Measurements from ENCODE around the gene OTUB2. TPM values are rescaled to one million over a fixed set of nuclear protein-coding genes. Genes with fewer than 3 reads are reported as not detected.

OTUB2 gene
- 3.5 and 4.4 TPM in 2 replicates for total RNA-seq (2014; rRNA removed; shearing (Covaris generic))
- 3.4 and 4.3 TPM in 2 replicates for polyA plus RNA-seq (2015; cell fraction: cytosol; rRNA removed)
- 2.5 and 2.6 TPM in 2 replicates for polyA plus RNA-seq (2015; cell fraction: nucleus; rRNA removed)

DNA sequence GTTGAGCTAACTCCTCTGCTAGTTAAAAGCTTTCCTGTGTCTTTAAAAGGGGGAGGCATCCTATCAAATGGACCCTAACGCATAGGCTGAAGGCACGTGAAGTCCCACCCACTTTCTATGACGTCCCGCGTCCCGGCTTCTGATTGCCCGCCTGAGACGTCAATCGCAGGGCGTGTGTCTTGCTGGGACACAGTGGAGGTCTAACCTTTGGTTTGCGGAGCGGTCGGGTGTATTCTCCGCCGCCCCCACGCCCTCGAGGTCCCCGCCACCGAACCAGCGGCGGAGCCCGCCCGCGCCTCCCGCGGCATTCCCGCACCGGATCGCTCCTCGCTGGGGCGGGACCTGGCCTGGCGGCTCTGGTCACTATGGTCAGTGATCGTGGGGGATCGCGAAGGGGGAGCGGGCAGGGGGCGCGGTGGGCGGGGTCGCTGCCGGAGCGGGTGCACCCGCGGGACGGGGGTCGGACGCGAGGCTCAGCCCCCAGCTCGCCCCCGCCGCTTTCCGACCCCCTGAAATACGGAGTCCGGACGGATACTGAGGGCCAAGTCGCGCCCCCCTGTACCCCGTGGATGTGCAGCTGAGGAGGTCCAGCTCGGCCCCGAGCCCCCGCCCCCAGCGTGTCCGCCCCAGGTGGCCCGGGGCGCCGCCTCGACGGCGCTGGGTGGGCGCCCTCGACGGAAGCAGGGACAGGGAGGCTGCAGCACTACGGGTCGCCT lies at the start of gene OTUB2:
Gene OTUB2, plus strand, starts transcription at position 168 of the 716 bp plus-strand sequence. Its CDS starts 198 bp downstream, at position 366.
- in situ Hi-C loops (cut with HindIII; ENCODE audit: low pct_unique_long_range_greater_than_20kb, low sequenced_read_pairs) = loop anchor here (25.0 kb wide), 1 partner anchor 161 kb away; no protein-coding TSS in a partner anchor
- peak; percentile 99 for DNase-seq (ENCODE audit: low read depth, low spot score)

DNA sequence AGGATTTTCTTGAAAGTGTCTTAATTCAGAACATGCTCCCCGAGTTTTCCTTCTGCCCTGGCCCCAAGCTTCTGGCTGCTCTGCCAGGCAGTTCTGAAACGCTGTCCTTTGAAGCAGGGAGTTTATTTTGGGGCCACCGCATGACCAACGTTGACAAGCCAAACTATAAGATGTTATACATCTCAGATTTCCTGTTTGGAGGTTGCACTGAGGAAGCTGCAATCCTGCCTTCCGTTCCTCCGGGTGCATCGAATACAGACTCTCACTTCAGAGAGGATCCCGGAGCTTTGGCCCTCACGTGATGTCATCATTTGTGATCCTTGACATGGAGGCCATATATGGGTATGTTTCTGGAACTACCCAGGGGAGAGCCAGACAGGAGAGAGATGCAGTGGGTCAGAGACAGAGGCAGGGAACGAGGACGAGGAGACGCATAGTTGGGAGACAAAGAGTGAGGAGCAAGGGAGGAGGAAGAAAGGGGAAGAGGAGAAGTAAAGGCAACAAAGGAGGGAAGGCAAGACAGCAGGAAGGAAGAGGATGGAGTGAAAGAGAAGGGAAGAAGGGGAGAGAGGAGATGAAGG lies 49.6 kb upstream of the OTUB2 start, which contains the start of gene ASB2:
Gene ASB2, minus strand, starts transcription at position 94 of the 581 bp plus-strand sequence. CDS start 12,031 bp downstream, outside the sequence.
- in situ Hi-C loops (cut with HindIII; ENCODE audit: low pct_unique_long_range_greater_than_20kb, low sequenced_read_pairs) = no loop called here
- DNase-seq (ENCODE audit: low read depth, low spot score) = peak; percentile 52

- in situ Hi-C loops (cut with HindIII; ENCODE audit: low pct_unique_long_range_greater_than_20kb, low sequenced_read_pairs) = no loop called here
- no peak for DNase-seq (ENCODE audit: low read depth, low spot score)
Measured at GRCh38 chr14:93977171-93977570, 49.0 kb upstream of the OTUB2 start.

- no peak for DNase-seq (ENCODE audit: low read depth, low spot score)
- in situ Hi-C loops (cut with HindIII; ENCODE audit: low pct_unique_long_range_greater_than_20kb, low sequenced_read_pairs) = no loop called here
Measured at GRCh38 chr14:93977790-93978581, 48.2 kb upstream of the OTUB2 start.

DNA sequence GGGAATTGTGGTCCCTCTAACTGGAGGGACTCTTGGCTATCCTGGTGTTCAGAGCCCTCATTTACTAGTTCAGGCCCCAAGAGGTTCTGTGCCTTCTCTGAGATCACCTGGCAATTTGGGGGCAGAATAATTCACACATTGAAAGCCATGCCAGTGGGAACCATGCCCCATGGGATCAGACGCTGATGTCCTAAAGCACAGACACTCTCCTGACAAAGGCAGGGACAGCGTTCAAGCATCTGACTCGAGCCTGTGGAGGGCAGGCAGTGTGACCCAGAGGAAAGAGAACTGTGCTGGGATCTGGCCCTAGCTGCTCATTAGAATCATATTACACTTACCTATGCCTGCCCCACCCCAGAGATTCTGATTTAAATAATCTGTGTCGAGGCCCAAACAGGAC lies 47.4 kb upstream of the OTUB2 start:
- in situ Hi-C loops (cut with HindIII; ENCODE audit: low pct_unique_long_range_greater_than_20kb, low sequenced_read_pairs) = no loop called here
- DNase-seq (ENCODE audit: low read depth, low spot score) = no peak

- in situ Hi-C loops (cut with HindIII; ENCODE audit: low pct_unique_long_range_greater_than_20kb, low sequenced_read_pairs) = no loop called here
Measured at GRCh38 chr14:93980456-93981201, 45.5 kb upstream of the OTUB2 start.

GRCh38 chr14:93981316-93982229 lies 44.6 kb upstream of the OTUB2 start:
- in situ Hi-C loops (cut with HindIII; ENCODE audit: low pct_unique_long_range_greater_than_20kb, low sequenced_read_pairs) = no loop called here
- no peak for DNase-seq (ENCODE audit: low read depth, low spot score)

More at GRCh38 chr14:93980456-93981201, 45.5 kb upstream of the OTUB2 start:
- DNase-seq (ENCODE audit: low read depth, low spot score) = no peak

- DNase-seq (ENCODE audit: low read depth, low spot score) = no peak
- in situ Hi-C loops (cut with HindIII; ENCODE audit: low pct_unique_long_range_greater_than_20kb, low sequenced_read_pairs) = no loop called here
Measured at GRCh38 chr14:93982230-93983007, 43.7 kb upstream of the OTUB2 start.

- in situ Hi-C loops (cut with HindIII; ENCODE audit: low pct_unique_long_range_greater_than_20kb, low sequenced_read_pairs) = no loop called here
- DNase-seq (ENCODE audit: low read depth, low spot score) = no peak
Measured at GRCh38 chr14:93984070-93984469, 42.1 kb upstream of the OTUB2 start.

- peak; percentile 89 for DNase-seq (ENCODE audit: low read depth, low spot score)
- in situ Hi-C loops (cut with HindIII; ENCODE audit: low pct_unique_long_range_greater_than_20kb, low sequenced_read_pairs) = no loop called here
Measured at GRCh38 chr14:93984987-93985410, 41.1 kb upstream of the OTUB2 start.

DNA sequence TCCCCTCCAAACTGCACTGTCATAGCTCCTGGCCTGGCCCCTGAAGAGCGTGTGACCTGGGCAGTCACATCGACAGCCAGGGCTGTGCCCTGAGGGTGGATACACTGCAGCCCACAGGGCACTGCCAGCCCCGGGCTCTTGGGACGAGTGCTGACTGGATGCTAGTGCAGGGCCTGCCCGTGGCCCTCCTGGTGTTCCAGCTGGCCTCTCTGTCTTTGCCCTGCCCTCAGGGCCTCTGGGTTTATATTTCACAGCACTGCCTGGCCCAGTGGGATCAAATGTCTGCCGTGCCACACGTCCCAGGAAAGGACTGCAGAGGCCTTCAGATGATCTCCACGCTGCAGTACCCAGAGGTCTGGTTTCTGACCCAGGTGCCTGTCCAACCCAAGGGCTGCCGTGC lies 39.2 kb upstream of the OTUB2 start:
- in situ Hi-C loops (cut with HindIII; ENCODE audit: low pct_unique_long_range_greater_than_20kb, low sequenced_read_pairs) = no loop called here
- DNase-seq (ENCODE audit: low read depth, low spot score) = no peak

DNA sequence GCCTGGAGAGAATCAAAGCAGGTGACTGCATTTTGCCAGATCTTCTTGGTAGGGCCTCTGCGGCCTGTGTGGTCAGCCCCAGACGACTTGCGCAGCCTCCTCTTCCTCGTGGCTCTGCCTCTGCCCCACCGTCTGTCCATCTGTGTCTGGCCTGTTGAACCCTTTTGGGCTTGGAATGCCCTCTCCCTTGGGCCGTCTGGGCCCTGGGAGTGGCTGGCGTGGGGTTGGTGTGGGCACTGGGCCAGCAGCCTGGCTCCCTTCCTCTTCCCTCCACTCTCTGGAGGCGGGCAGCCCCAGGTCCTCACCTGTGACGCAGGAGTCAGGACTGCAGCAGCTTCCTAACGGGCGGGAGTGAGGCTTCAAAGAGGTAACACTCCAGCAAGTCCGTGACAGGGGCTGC lies 38.8 kb upstream of the OTUB2 start:
- in situ Hi-C loops (cut with HindIII; ENCODE audit: low pct_unique_long_range_greater_than_20kb, low sequenced_read_pairs) = no loop called here
- no peak for DNase-seq (ENCODE audit: low read depth, low spot score)

DNA sequence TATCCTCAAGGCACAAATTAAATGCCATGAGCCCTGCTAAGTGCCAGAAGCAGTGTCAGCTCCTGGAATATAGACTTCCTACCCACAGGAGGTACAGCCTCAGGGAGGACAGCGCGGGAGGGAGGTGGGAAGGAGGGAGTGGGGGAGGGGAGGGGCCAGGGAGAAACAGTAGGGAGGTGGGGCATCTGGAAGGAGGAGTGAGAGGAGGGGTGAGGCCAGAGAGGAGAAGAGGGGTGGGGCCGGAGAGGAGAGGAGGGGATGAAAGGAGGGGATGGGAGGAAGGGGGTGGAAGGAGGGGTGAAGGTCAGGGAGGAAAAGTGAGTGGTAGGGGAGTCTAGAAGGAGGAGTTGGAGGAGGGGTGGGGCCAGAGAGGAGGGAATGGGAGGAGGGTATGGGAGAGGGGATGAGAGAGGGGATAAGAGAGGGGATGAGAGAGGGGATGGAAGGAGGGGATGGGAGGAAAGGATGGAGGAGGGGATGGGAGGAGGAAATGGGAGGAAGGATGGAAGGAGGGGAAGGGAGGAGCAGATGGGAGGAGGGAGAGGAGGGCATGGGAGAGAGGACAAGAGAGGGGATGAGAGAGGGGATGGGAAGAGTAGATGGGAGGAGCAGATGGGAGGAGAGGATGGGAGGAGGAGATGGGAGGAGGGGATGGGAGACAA lies 38.2 kb upstream of the OTUB2 start:
- in situ Hi-C loops (cut with HindIII; ENCODE audit: low pct_unique_long_range_greater_than_20kb, low sequenced_read_pairs) = no loop called here
- no peak for DNase-seq (ENCODE audit: low read depth, low spot score)

GRCh38 chr14:93989939-93990338 lies 36.2 kb upstream of the OTUB2 start:
- in situ Hi-C loops (cut with HindIII; ENCODE audit: low pct_unique_long_range_greater_than_20kb, low sequenced_read_pairs) = no loop called here
- DNase-seq (ENCODE audit: low read depth, low spot score) = no peak

DNA sequence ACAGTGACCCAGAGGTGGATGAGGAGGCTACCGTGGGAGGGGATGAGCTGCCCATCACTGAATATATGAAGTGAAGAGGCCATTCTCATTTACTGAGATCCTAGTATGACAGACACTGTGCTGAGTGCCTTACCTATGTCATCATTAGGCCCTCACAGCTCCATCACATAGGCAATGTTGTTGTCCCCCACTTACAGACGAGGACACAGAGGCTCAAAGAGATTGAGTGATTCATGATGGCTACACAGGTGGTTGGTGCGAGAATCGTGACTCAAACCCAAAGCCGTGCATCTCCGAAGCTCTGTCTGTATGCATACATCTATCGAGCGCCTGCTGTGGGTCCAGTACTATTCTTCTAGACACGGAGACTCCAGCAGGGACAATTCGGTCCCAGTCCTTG lies 34.9 kb upstream of the OTUB2 start:
- DNase-seq (ENCODE audit: low read depth, low spot score) = no peak
- in situ Hi-C loops (cut with HindIII; ENCODE audit: low pct_unique_long_range_greater_than_20kb, low sequenced_read_pairs) = no loop called here

Data from SK-MEL-5 (cell line).